Kidney capillary endothelial cell (primary cell): Measurements from ENCODE around the gene HPGD.

Source experiments
- DNase-seq: peaks from one replicate; pipeline ENCODE4 v3.0.0-alpha.2; 2018; ENCODE audit warnings: low spot score

HPGD gene

GRCh38 chr4:174474457-174475075, 47.7 kb downstream of the HPGD start:
- no peak for DNase-seq

DNA sequence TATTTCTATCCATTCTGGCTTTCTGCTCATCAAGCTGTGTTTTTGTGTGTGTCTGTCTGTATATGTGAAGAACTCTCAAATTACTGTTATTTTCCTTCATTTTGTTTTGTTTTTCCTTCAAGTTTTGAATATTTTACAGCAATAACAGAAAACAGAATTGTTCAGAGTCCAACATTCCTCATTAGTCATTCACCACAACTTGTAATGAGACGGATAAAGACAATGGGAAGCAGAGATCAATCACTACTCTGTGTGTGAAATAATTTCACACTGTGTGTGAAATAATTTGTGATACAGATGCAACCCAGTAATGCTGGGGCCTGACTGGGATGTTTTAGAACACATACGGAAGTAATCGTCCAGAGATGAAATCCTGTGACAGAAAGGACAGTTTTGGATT, 55.2 kb downstream of the HPGD start:
- no peak for DNase-seq

- DNase-seq = no peak
Measured at GRCh38 chr4:174464949-174465348, 57.3 kb downstream of the HPGD start.

DNA sequence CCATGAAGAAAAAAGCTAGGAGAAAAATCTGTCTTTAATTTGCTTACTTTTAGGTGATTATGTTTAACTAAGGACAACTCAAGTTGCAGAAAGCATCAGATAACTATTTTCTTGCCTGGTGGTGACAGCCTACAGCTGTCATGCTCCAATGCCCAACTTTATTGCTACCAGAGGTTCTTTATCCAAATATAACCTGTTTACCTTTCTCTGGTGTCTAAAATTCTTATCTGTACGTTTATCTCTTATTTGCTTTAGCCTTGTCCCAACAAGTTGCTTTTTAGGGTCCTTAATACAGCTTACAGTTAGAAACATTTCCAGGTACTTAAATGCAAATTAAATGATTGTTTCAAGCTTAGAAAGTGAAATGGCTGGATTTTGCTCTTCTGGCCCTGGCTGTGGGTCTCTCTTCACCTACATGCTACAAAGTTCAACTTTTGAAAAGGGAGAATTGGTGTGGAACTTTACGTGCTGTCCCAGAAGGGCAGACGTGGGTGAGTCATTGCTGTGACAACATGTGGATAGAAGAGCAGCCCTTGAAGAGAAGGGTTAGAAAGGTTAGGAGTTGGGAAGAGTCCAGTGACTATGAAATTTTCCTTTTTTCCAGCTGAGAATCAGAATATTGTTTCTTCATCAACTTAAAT, 60.7 kb downstream of the HPGD start:
- no peak for DNase-seq

GRCh38 chr4:174460684-174461083, 61.6 kb downstream of the HPGD start:
- DNase-seq = no peak

DNA sequence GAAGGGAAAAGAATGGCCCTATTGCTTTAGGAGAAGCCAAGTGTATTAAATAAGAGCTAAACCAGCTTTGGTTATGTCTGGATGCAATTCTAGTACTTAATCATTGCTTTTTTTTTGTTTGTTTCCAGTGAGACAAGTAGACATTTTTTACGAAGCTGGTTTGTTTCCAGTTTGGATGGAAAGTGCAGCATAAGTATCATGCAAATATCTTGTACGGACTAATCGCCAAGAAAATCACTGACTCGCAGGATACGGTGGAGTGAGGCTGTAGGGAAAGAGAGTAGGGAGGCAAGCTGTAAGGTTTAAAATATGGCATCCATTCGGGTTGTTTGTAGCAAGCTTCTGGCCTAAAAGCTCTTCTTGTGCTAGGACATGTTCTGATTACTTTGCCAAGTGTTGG, 64.8 kb downstream of the HPGD start:
- DNase-seq = no peak

DNA sequence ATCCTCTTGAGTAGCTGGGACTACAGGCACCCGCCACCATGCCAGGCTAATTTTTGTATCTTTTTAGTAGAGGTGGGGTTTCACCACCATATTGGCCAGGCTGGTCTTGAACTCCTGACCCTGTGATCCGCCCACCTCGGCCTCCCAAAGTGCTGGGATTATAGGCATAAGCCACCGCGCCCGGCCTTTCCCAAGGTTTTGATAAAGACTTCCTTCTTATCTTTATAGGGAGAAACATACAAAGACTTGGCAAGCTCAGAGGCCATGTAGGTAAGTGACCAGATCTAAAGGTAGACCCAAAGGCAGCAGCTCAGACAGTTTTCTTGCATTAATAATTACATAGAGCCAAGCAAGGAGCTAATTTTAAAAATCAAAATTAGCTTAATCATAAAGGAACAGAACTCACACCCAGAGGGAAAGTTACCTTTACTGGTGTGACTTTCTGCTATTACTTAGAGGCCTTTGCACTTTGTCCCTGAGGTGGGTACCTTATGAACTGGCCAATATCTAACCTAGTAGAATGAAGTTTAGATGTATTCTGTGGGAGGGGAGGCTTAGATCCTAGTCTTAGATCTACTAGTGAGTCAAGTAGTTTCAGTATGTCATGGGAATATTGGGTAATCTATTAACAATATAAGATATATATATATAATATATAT, 67.3 kb downstream of the HPGD start:
- no peak for DNase-seq

DNA sequence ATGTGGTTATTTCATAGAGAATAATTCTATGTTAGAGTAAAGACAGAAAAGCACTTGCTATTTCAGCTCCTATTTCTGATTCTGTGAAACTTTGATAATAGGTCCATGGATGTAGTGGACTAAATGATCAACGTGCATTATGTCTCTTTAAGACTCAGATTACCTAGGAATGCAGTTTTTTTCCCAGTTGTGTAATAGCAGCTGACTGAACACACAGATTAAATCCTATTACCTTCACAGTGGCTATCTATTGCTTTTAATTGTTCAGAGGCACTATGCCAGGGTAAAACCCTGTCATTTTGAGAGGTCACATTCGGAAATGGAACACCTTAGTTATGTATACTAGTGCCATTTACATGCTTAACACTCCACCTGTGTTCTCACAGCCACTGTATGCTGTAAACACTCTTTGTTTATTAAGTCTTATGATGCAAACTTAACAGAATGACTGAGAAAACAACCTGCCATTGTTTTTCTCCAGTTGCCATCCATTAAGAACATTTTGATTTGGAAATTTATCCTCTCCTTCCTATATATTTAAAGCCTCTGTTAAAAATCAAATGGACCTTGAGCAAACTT, 70.5 kb downstream of the HPGD start:
- DNase-seq = no peak

- DNase-seq = no peak
Measured at GRCh38 chr4:174450786-174451125, 71.5 kb downstream of the HPGD start.

GRCh38 chr4:174449944-174450785, 72.1 kb downstream of the HPGD start:
- DNase-seq = no peak

- no peak for DNase-seq
Measured at GRCh38 chr4:174449152-174449551, 73.1 kb downstream of the HPGD start.

GRCh38 chr4:174444390-174444789, 77.9 kb downstream of the HPGD start:
- no peak for DNase-seq
